Esophagus (tissue), 2 donors: Measurements from ENCODE around the gene KMT2B. TPM values are rescaled to one million over a fixed set of nuclear protein-coding genes. Genes with fewer than 3 reads are reported as not detected.
A peak's percentile ranks its signal among the peaks of the same experiment; 100 is the strongest.
"Not testable (repeated sequence)": the region's sequence is repeated elsewhere in the genome, so short reads cannot be mapped to it uniquely, and the experiment has no call there.

ENCODE experiments used
- H3K27ac ChIP-seq, 2 donors: one replicate each; pipeline ENCODE4 v1.5.1; 2013; ENCODE audit warnings: low read depth in 2 of 2, mild to moderate bottlenecking in 2 of 2, inconsistent platforms in 1 of 2, low read length in 1 of 2, moderate library complexity in 1 of 2
- H3K27me3 ChIP-seq, 2 donors: one replicate each; pipeline ENCODE4 v1.6.1; 2013; ENCODE audit warnings: low read length in 2 of 2, control low read depth in 1 of 2, mild to moderate bottlenecking in 1 of 2; ENCODE audit not compliant: insufficient read depth in 2 of 2, control insufficient read depth in 1 of 2
- H3K36me3 ChIP-seq, 2 donors: one replicate each; pipeline ENCODE4 v1.6.1; 2013; ENCODE audit warnings: low read length in 1 of 2; ENCODE audit not compliant: control insufficient read depth in 2 of 2, insufficient read depth in 2 of 2
- H3K4me1 ChIP-seq, 2 donors: one replicate each; pipeline ENCODE4 v1.6.1; 2013; ENCODE audit warnings: low read length in 1 of 2; ENCODE audit not compliant: control insufficient read depth in 2 of 2, insufficient read depth in 2 of 2
- H3K4me3 ChIP-seq, 2 donors: one replicate each; pipeline ENCODE4 v1.5.1; 2013; ENCODE audit warnings: low read length in 2 of 2, mild to moderate bottlenecking in 2 of 2, low read depth in 1 of 2, moderate library complexity in 1 of 2
- H3K9me3 ChIP-seq, 2 donors: one replicate each; pipeline ENCODE4 v1.6.1; 2013; ENCODE audit warnings: mild to moderate bottlenecking in 2 of 2, low read depth in 1 of 2, low read length in 1 of 2, moderate library complexity in 1 of 2; ENCODE audit not compliant: control insufficient read depth in 2 of 2, insufficient read depth in 1 of 2
- WGBS, 2 donors: extraction: QIAGEN DNeasy Blood & Tissue Kit; methylation state at CpG; one replicate each; pipeline ENCODE4 v1.1.7; 2013; 5-methylcytosine and 5-hydroxymethylcytosine counted together
- polyA plus RNA-seq, 2 donors: library from polyadenylated mRNA; stranded (reverse); fragments of 200-250 nt; gene quantifications; one replicate each; pipeline ENCODE4 v1.2.3, GENCODE V29; 2013
- donor health status: healthy with polysubstance abuse.
- donor health status: Bipolar disorder and iron deficiency.

KMT2B gene
- polyA plus RNA-seq, 2 donors, result 21.5 to 33.8 TPM

GRCh38 chr19:35718345-35719041, 690 bp downstream of the KMT2B start:
- 1% methylated on average over 42 of the region's 42 CpGs for WGBS, 2 donors
- peaks cover 4 to 19% of the 10 kb centered on the region in 2 donors for H3K4me1 ChIP-seq
- H3K4me3 ChIP-seq, result peak overlapping the region; percentile 78 to 91
- peaks cover 13 to 31% of the 10 kb centered on the region in 2 donors for H3K36me3 ChIP-seq
- H3K27me3 ChIP-seq, result no peaks in the 10 kb centered on the region
- no peaks in the 10 kb centered on the region for H3K9me3 ChIP-seq
- peak overlapping the region; percentile 84 to 92 for H3K27ac ChIP-seq

- 82 to 86% methylated on average over 32 of the region's 32 CpGs for WGBS, 2 donors
- no peaks in the 10 kb centered on the region for H3K27me3 ChIP-seq
- peak overlapping the region in 1 of 2 donors; percentile 8 for H3K27ac ChIP-seq
- H3K9me3 ChIP-seq, result no peaks in the 10 kb centered on the region
- peaks cover 2 to 19% of the 10 kb centered on the region in 2 donors for H3K4me1 ChIP-seq
- no peak overlapping the region for H3K4me3 ChIP-seq
- H3K36me3 ChIP-seq, result peaks cover 17 to 42% of the 10 kb centered on the region in 2 donors
Observed at GRCh38 chr19:35719402-35720162, 1.8 kb downstream of the KMT2B start.

- H3K4me1 ChIP-seq, result peaks cover 0 to 19% of the 10 kb centered on the region in 2 donors
- 91 to 92% methylated on average over 9 of the region's 9 CpGs for WGBS, 2 donors
- no peak overlapping the region for H3K27ac ChIP-seq
- no peak overlapping the region for H3K4me3 ChIP-seq
- H3K9me3 ChIP-seq, result no peaks in the 10 kb centered on the region
- no peaks in the 10 kb centered on the region for H3K27me3 ChIP-seq
- peaks cover 19 to 48% of the 10 kb centered on the region in 2 donors for H3K36me3 ChIP-seq
Observed at GRCh38 chr19:35720163-35720524, 2.3 kb downstream of the KMT2B start.

- H3K4me1 ChIP-seq, result peaks cover 0 to 15% of the 10 kb centered on the region in 2 donors
- no peaks in the 10 kb centered on the region for H3K27me3 ChIP-seq
- no peak overlapping the region for H3K4me3 ChIP-seq
- whole genome bisulfite sequencing, 2 donors, result 85 to 90% methylated on average over 17 of the region's 17 CpGs
- no peaks in the 10 kb centered on the region for H3K9me3 ChIP-seq
- H3K27ac ChIP-seq, result no peak overlapping the region
- peaks cover 24 to 53% of the 10 kb centered on the region in 2 donors for H3K36me3 ChIP-seq
Observed at GRCh38 chr19:35720648-35721047, 2.8 kb downstream of the KMT2B start.

- 90 to 92% methylated on average over 16 of the region's 16 CpGs for WGBS, 2 donors
- no peaks in the 10 kb centered on the region for H3K27me3 ChIP-seq
- H3K36me3 ChIP-seq, result peaks cover 31 to 59% of the 10 kb centered on the region in 2 donors
- peaks cover 0 to 9% of the 10 kb centered on the region in 2 donors for H3K4me1 ChIP-seq
- H3K9me3 ChIP-seq, result no peaks in the 10 kb centered on the region
- no peak overlapping the region for H3K27ac ChIP-seq
- H3K4me3 ChIP-seq, result no peak overlapping the region
Observed at GRCh38 chr19:35721374-35721773, 3.6 kb downstream of the KMT2B start.

- no peak overlapping the region for H3K27ac ChIP-seq
- H3K36me3 ChIP-seq, result peaks cover 40 to 66% of the 10 kb centered on the region in 2 donors
- H3K27me3 ChIP-seq, result no peaks in the 10 kb centered on the region
- no peaks in the 10 kb centered on the region for H3K9me3 ChIP-seq
- WGBS, 2 donors, result 95 to 96% methylated on average over 14 of the region's 14 CpGs
- peaks cover 0 to 9% of the 10 kb centered on the region in 2 donors for H3K4me1 ChIP-seq
- no peak overlapping the region for H3K4me3 ChIP-seq
Observed at GRCh38 chr19:35722461-35722860, 4.7 kb downstream of the KMT2B start.

- Histone ChIP-seq H3K9me3 (no peaks in the 10 kb centered on the region), H3K4me3 (no peak overlapping the region), H3K27me3 (no peaks in the 10 kb centered on the region), H3K27ac (no peak overlapping the region), H3K36me3 (peaks cover 43 to 70% of the 10 kb centered on the region in 2 donors), H3K4me1 (peaks cover 0 to 9% of the 10 kb centered on the region in 2 donors)
- WGBS, 2 donors, result 93 to 95% methylated on average over 16 of the region's 16 CpGs
Observed at GRCh38 chr19:35722897-35723296, 5.1 kb downstream of the KMT2B start.

GRCh38 chr19:35723671-35724070, 5.9 kb downstream of the KMT2B start:
- Histone ChIP-seq H3K36me3 (peaks cover 44 to 77% of the 10 kb centered on the region in 2 donors), H3K27ac (no peak overlapping the region)
- WGBS, 2 donors, result 94% methylated on average over 24 of the region's 24 CpGs

GRCh38 chr19:35724132-35724531, 6.3 kb downstream of the KMT2B start:
- H3K9me3 ChIP-seq, H3K4me3 ChIP-seq, H3K4me1 ChIP-seq, H3K27ac ChIP-seq, H3K27me3 ChIP-seq: not testable (repeated sequence)
- 95% methylated on average over 7 of the region's 7 CpGs for WGBS, 2 donors
- H3K36me3 ChIP-seq, result peaks cover 48 to 81% of the 10 kb centered on the region in 2 donors

More at GRCh38 chr19:35723671-35724070, 5.9 kb downstream of the KMT2B start:
- Histone ChIP-seq H3K9me3 (no peaks in the 10 kb centered on the region), H3K27me3 (no peaks in the 10 kb centered on the region), H3K4me3 (no peak overlapping the region), H3K4me1 (peaks cover 0 to 9% of the 10 kb centered on the region in 2 donors)
